Renal cortical epithelial cell (primary cell): ENCODE results near the gene CCSER1. TPM values are rescaled to one million over a fixed set of nuclear protein-coding genes. Genes with fewer than 3 reads are reported as not detected.
"Not testable (repeated sequence)": the region's sequence is repeated elsewhere in the genome, so short reads cannot be mapped to it uniquely, and the experiment has no call there.

Source experiments
- DNase-seq: peaks from one replicate; pipeline ENCODE4 v3.0.0-alpha.2; 2011; ENCODE audit warnings: low read depth
- total RNA-seq: library from RNA; depleted of rRNA; stranded (reverse); fragments of >200 nt; gene quantifications from 2 replicates; pipeline ENCODE4 v1.2.3, GENCODE V29; 2014

CCSER1 gene
- total RNA-seq, 1 donor from 2014 or later, result 2.4 TPM

- no peak for DNase-seq
Observed at GRCh38 chr4:90689739-90690138, 562.5 kb downstream of the CCSER1 start.

- no peak for DNase-seq
Observed at GRCh38 chr4:90695411-90695810, 568.2 kb downstream of the CCSER1 start.

GRCh38 chr4:90705501-90705900 is 578.3 kb downstream of the CCSER1 start:
- not testable (repeated sequence) for DNase-seq

GRCh38 chr4:90715242-90715641 is 588.0 kb downstream of the CCSER1 start:
- DNase-seq, result peak; percentile 31

- peak; percentile 83 for DNase-seq
Observed at GRCh38 chr4:90718931-90719330, 591.7 kb downstream of the CCSER1 start.

- DNase-seq, result peak; percentile 87
Observed at GRCh38 chr4:90727938-90728337, 600.7 kb downstream of the CCSER1 start.

- no peak for DNase-seq
Observed at GRCh38 chr4:90730752-90731151, 603.6 kb downstream of the CCSER1 start.

- DNase-seq, result no peak
Observed at GRCh38 chr4:90733211-90733610, 606.0 kb downstream of the CCSER1 start.

- peak; percentile 30 for DNase-seq
Observed at GRCh38 chr4:90745176-90745575, 618.0 kb downstream of the CCSER1 start.

GRCh38 chr4:90753068-90753467 is 625.9 kb downstream of the CCSER1 start:
- DNase-seq, result no peak

- no peak for DNase-seq
Observed at GRCh38 chr4:90757534-90758060, 630.4 kb downstream of the CCSER1 start.

GRCh38 chr4:90760059-90760458 is 632.9 kb downstream of the CCSER1 start:
- DNase-seq, result no peak

GRCh38 chr4:90766837-90767236 is 639.6 kb downstream of the CCSER1 start:
- DNase-seq, result no peak

GRCh38 chr4:90769251-90769650 is 642.1 kb downstream of the CCSER1 start:
- DNase-seq, result peak; percentile 87

- no peak for DNase-seq
Observed at GRCh38 chr4:90780193-90780592, 653.0 kb downstream of the CCSER1 start.

- no peak for DNase-seq
Observed at GRCh38 chr4:90786602-90787001, 659.4 kb downstream of the CCSER1 start.

GRCh38 chr4:90792696-90793095 is 665.5 kb downstream of the CCSER1 start:
- DNase-seq, result no peak

- no peak for DNase-seq
Observed at GRCh38 chr4:90798948-90799347, 671.8 kb downstream of the CCSER1 start.

GRCh38 chr4:90799895-90800294 is 672.7 kb downstream of the CCSER1 start:
- peak; percentile 11 for DNase-seq

- no peak for DNase-seq
Observed at GRCh38 chr4:90815569-90815968, 688.4 kb downstream of the CCSER1 start.

GRCh38 chr4:90816754-90817153 is 689.6 kb downstream of the CCSER1 start:
- DNase-seq, result no peak

GRCh38 chr4:90824266-90825150 is 697.3 kb downstream of the CCSER1 start:
- no peak for DNase-seq

GRCh38 chr4:90825849-90826248 is 698.7 kb downstream of the CCSER1 start:
- DNase-seq, result no peak
